Nephron (organoid): Measurements from ENCODE around the gene MICB.

Experiments used
- H3K27ac Mint-ChIP-seq, 3 experiments: 2 replicates each; pipeline ENCODE4 v1.8.0; 2020; ENCODE audit warnings: mixed read lengths in 3 of 3, mild to moderate bottlenecking in 2 of 3, moderate library complexity in 1 of 3
- H3K27me3 Mint-ChIP-seq: 2 replicates; pipeline ENCODE4 v1.8.0; 2021; ENCODE audit warnings: low read depth, mild to moderate bottlenecking, moderate library complexity, mixed read lengths
- H3K36me3 Mint-ChIP-seq: 2 replicates; pipeline ENCODE4 v1.8.0; 2020; ENCODE audit warnings: low read depth, mixed read lengths
- H3K4me1 Mint-ChIP-seq: 2 replicates; pipeline ENCODE4 v1.8.0; 2020; ENCODE audit warnings: mixed read lengths
- H3K4me3 Mint-ChIP-seq, 3 experiments: 2 replicates each; pipeline ENCODE4 v1.8.0; 2020; ENCODE audit warnings: mild to moderate bottlenecking in 3 of 3, mixed read lengths in 3 of 3, moderate library complexity in 2 of 3
- H3K9me3 Mint-ChIP-seq: 2 replicates; pipeline ENCODE4 v1.8.0; 2020; ENCODE audit warnings: mixed read lengths
- CTCF ChIP-seq, 3 experiments: fragments of 200-600 bp; sonication (generic); IDR thresholded peaks; one replicate each; pipeline ENCODE4 v1.5.0; 2021; ENCODE audit warnings: antibody characterized with exemption in 3 of 3; ENCODE audit not compliant: unreplicated experiment in 3 of 3

The MICB gene

GRCh38 chr6:31538805-31539400, 41.0 kb downstream of the MICB start:
- no peaks in the 10 kb centered on the region for H3K9me3 Mint-ChIP-seq
- H3K27me3 Mint-ChIP-seq, result no peaks in the 10 kb centered on the region
- H3K27ac Mint-ChIP-seq, result peak overlapping the region; percentile 29 to 99 (median 46)
- peaks cover 66% of the 10 kb centered on the region for H3K36me3 Mint-ChIP-seq
- H3K4me3 Mint-ChIP-seq, result peak overlapping the region; percentile 96 to 99 (median 99)
- peaks cover 40% of the 10 kb centered on the region for H3K4me1 Mint-ChIP-seq
- TF ChIP-seq CTCF (IDR thresholded peaks at IDR 0.05; ENCODE audit: unreplicated experiment in 3 of 3), result no peak

- Mint-ChIP-seq H3K27ac (peak overlapping the region; percentile 99), H3K27me3 (no peaks in the 10 kb centered on the region), H3K4me3 (peak overlapping the region; percentile 96 to 99 (median 99)), H3K9me3 (no peaks in the 10 kb centered on the region), H3K36me3 (peaks cover 51% of the 10 kb centered on the region), H3K4me1 (peaks cover 50% of the 10 kb centered on the region)
- no peak for TF ChIP-seq CTCF (IDR thresholded peaks at IDR 0.05; ENCODE audit: unreplicated experiment in 3 of 3)
Observed at GRCh38 chr6:31540640-31541039, 42.7 kb downstream of the MICB start.

GRCh38 chr6:31541059-31541657, 43.2 kb downstream of the MICB start:
- Mint-ChIP-seq H3K9me3 (no peaks in the 10 kb centered on the region), H3K4me1 (peaks cover 53% of the 10 kb centered on the region), H3K27ac (peak overlapping the region; percentile 99), H3K36me3 (peaks cover 45% of the 10 kb centered on the region), H3K27me3 (no peaks in the 10 kb centered on the region), H3K4me3 (peak overlapping the region; percentile 96 to 99 (median 99))
- no peak for TF ChIP-seq CTCF (IDR thresholded peaks at IDR 0.05; ENCODE audit: unreplicated experiment in 3 of 3)

- Mint-ChIP-seq H3K27ac (peak within 1 kb of the TSS; percentile 99), H3K4me3 (peak within 1 kb of the TSS; percentile 96 to 99 (median 99)), H3K4me1 (peaks cover 54% of the 10 kb centered on the region), H3K36me3 (peaks cover 38% of the 10 kb centered on the region), H3K27me3 (no peaks in the 10 kb centered on the region), H3K9me3 (no peaks in the 10 kb centered on the region)
- no peak for TF ChIP-seq CTCF (IDR thresholded peaks at IDR 0.05; ENCODE audit: unreplicated experiment in 3 of 3)
Observed at GRCh38 chr6:31541658-31542521, 43.9 kb downstream of the MICB start, which contains the start of gene DDX39B. DDX39B (minus strand) TSS chr6:31542003; CDS start chr6:31540532, 1,471 bp downstream.

GRCh38 chr6:31543639-31544038, 45.7 kb downstream of the MICB start:
- Mint-ChIP-seq H3K36me3 (peaks cover 27% of the 10 kb centered on the region), H3K4me3 (no peak overlapping the region), H3K4me1 (peaks cover 52% of the 10 kb centered on the region), H3K27ac (no peak overlapping the region), H3K27me3 (no peaks in the 10 kb centered on the region), H3K9me3 (no peaks in the 10 kb centered on the region)
- no peak for TF ChIP-seq CTCF (IDR thresholded peaks at IDR 0.05; ENCODE audit: unreplicated experiment in 3 of 3)
